Dendritic cell treated with granulocyte-macrophage colony-stimulating factor and Interleukin-4, amounts not matched to agents 40 ng/mL and 50 ng/mL, for 4 days (primary cell): ENCODE results near the gene TCTN3.
"Not testable (repeated sequence)": the region's sequence is repeated elsewhere in the genome, so short reads cannot be mapped to it uniquely, and the experiment has no call there.

Source experiments
- H3K27ac Mint-ChIP-seq: one replicate; pipeline ENCODE4 v1.8.0; 2022; ENCODE audit warnings: mild to moderate bottlenecking, mixed read lengths
- H3K27me3 Mint-ChIP-seq: one replicate; pipeline ENCODE4 v1.8.0; 2022; ENCODE audit warnings: mild to moderate bottlenecking, mixed read lengths
- H3K36me3 Mint-ChIP-seq: one replicate; pipeline ENCODE4 v1.8.0; 2022; ENCODE audit warnings: low read depth, mixed read lengths
- H3K4me1 Mint-ChIP-seq: one replicate; pipeline ENCODE4 v1.8.0; 2022; ENCODE audit warnings: low read depth, mixed read lengths
- H3K4me3 Mint-ChIP-seq: one replicate; pipeline ENCODE4 v1.8.0; 2022; ENCODE audit warnings: mild to moderate bottlenecking, moderate library complexity, mixed read lengths
- H3K9me3 Mint-ChIP-seq: one replicate; pipeline ENCODE4 v1.8.0; 2022; ENCODE audit warnings: mixed read lengths
- intact Hi-C: fragments of 100-400 bp; cut with micrococcal nuclease; formaldehyde crosslinking; loops from one replicate; pipeline ENCODE4 v1.15.0; 2022

TCTN3 gene

GRCh38 chr10:95693668-95694534, at the start of gene TCTN3:
Gene TCTN3, minus strand, starts transcription at chr10:95693927. Its CDS starts 28 bp downstream, at chr10:95693899.
- no peaks in the 10 kb centered on the region for H3K27me3 Mint-ChIP-seq
- peaks cover 48% of the 10 kb centered on the region for H3K36me3 Mint-ChIP-seq
- peak within 1 kb of the TSS; percentile 95 for H3K4me3 Mint-ChIP-seq
- H3K4me1 Mint-ChIP-seq, result peaks cover 65% of the 10 kb centered on the region
- intact Hi-C loops, result loop anchor here (1.0 kb wide), 3 partner anchors 64 to 171 kb away; no protein-coding TSS in a partner anchor
- peak within 1 kb of the TSS; percentile 87 for H3K27ac Mint-ChIP-seq
- peaks cover 4% of the 10 kb centered on the region for H3K9me3 Mint-ChIP-seq

GRCh38 chr10:95742962-95743535, 49.3 kb upstream of the TCTN3 start:
- intact Hi-C loops, result no loop called here
- peaks cover 16% of the 10 kb centered on the region for H3K9me3 Mint-ChIP-seq
- H3K27ac Mint-ChIP-seq, result no peak overlapping the region
- peaks cover 31% of the 10 kb centered on the region for H3K4me1 Mint-ChIP-seq
- H3K27me3 Mint-ChIP-seq, result no peaks in the 10 kb centered on the region
- H3K4me3 Mint-ChIP-seq, result no peak overlapping the region
- peaks cover 7% of the 10 kb centered on the region for H3K36me3 Mint-ChIP-seq

GRCh38 chr10:95742485-95742884, 48.8 kb upstream of the TCTN3 start:
- H3K4me1 Mint-ChIP-seq, result peaks cover 31% of the 10 kb centered on the region
- intact Hi-C loops, result no loop called here
- H3K27me3 Mint-ChIP-seq, result no peaks in the 10 kb centered on the region
- peak overlapping the region; percentile 77 for H3K27ac Mint-ChIP-seq
- H3K9me3 Mint-ChIP-seq, result peaks cover 16% of the 10 kb centered on the region
- H3K36me3 Mint-ChIP-seq, result peaks cover 7% of the 10 kb centered on the region
- H3K4me3 Mint-ChIP-seq, result no peak overlapping the region

GRCh38 chr10:95741807-95742467, 48.2 kb upstream of the TCTN3 start:
- Mint-ChIP-seq H3K36me3 (peaks cover 7% of the 10 kb centered on the region), H3K4me3 (no peak overlapping the region), H3K27me3 (no peaks in the 10 kb centered on the region), H3K4me1 (peaks cover 31% of the 10 kb centered on the region), H3K9me3 (peaks cover 16% of the 10 kb centered on the region), H3K27ac (peak overlapping the region; percentile 77)
- intact Hi-C loops, result no loop called here

- Mint-ChIP-seq H3K27me3 (no peaks in the 10 kb centered on the region), H3K27ac (no peak overlapping the region), H3K9me3 (peaks cover 5% of the 10 kb centered on the region), H3K4me3 (no peak overlapping the region), H3K36me3 (no peaks in the 10 kb centered on the region), H3K4me1 (peaks cover 21% of the 10 kb centered on the region)
- intact Hi-C loops, result no loop called here
These were observed 45.3 kb upstream of the TCTN3 start for GRCh38 chr10:95739056-95739455.

GRCh38 chr10:95732907-95733306, 39.2 kb upstream of the TCTN3 start:
- H3K9me3 Mint-ChIP-seq, result peaks cover 25% of the 10 kb centered on the region
- H3K27me3 Mint-ChIP-seq, H3K4me3 Mint-ChIP-seq, H3K27ac Mint-ChIP-seq: not testable (repeated sequence)
- intact Hi-C loops, result loop anchor here (5.0 kb wide), 1 partner anchor 34 kb away; no protein-coding TSS in a partner anchor
- H3K4me1 Mint-ChIP-seq, result peaks cover 25% of the 10 kb centered on the region
- peaks cover 16% of the 10 kb centered on the region for H3K36me3 Mint-ChIP-seq

GRCh38 chr10:95730233-95730632, 36.5 kb upstream of the TCTN3 start:
- H3K9me3 Mint-ChIP-seq, result peaks cover 25% of the 10 kb centered on the region
- intact Hi-C loops, result loop anchor here (5.0 kb wide), 1 partner anchor 37 kb away; no protein-coding TSS in a partner anchor
- H3K27me3 Mint-ChIP-seq, result no peaks in the 10 kb centered on the region
- H3K4me3 Mint-ChIP-seq, result peak overlapping the region; percentile 24
- peaks cover 25% of the 10 kb centered on the region for H3K4me1 Mint-ChIP-seq
- H3K27ac Mint-ChIP-seq, result peak overlapping the region; percentile 85
- H3K36me3 Mint-ChIP-seq, result peaks cover 16% of the 10 kb centered on the region

GRCh38 chr10:95729323-95730055, 35.8 kb upstream of the TCTN3 start:
- intact Hi-C loops, result loop anchor here (5.0 kb wide), 1 partner anchor 38 kb away; no protein-coding TSS in a partner anchor
- no peaks in the 10 kb centered on the region for H3K27me3 Mint-ChIP-seq
- H3K27ac Mint-ChIP-seq, result peak overlapping the region; percentile 85
- peaks cover 18% of the 10 kb centered on the region for H3K36me3 Mint-ChIP-seq
- H3K9me3 Mint-ChIP-seq, result peaks cover 30% of the 10 kb centered on the region
- H3K4me3 Mint-ChIP-seq, result no peak overlapping the region
- peaks cover 25% of the 10 kb centered on the region for H3K4me1 Mint-ChIP-seq

- peaks cover 20% of the 10 kb centered on the region for H3K36me3 Mint-ChIP-seq
- H3K4me3 Mint-ChIP-seq, result no peak overlapping the region
- no peaks in the 10 kb centered on the region for H3K27me3 Mint-ChIP-seq
- no peak overlapping the region for H3K27ac Mint-ChIP-seq
- peaks cover 25% of the 10 kb centered on the region for H3K9me3 Mint-ChIP-seq
- H3K4me1 Mint-ChIP-seq, result peaks cover 27% of the 10 kb centered on the region
- intact Hi-C loops, result no loop called here
These were observed 34.8 kb upstream of the TCTN3 start for GRCh38 chr10:95728526-95728925.

GRCh38 chr10:95722496-95722895, 28.8 kb upstream of the TCTN3 start:
- H3K4me1 Mint-ChIP-seq, result peaks cover 14% of the 10 kb centered on the region
- H3K4me3 Mint-ChIP-seq, intact Hi-C loops, H3K27ac Mint-ChIP-seq, H3K27me3 Mint-ChIP-seq, H3K36me3 Mint-ChIP-seq, H3K9me3 Mint-ChIP-seq: not testable (repeated sequence)

GRCh38 chr10:95720745-95721144, 27.0 kb upstream of the TCTN3 start:
- H3K27me3 Mint-ChIP-seq, H3K9me3 Mint-ChIP-seq, H3K4me3 Mint-ChIP-seq, H3K27ac Mint-ChIP-seq, intact Hi-C loops, H3K36me3 Mint-ChIP-seq: not testable (repeated sequence)
- peaks cover 28% of the 10 kb centered on the region for H3K4me1 Mint-ChIP-seq

- H3K4me1 Mint-ChIP-seq, result peaks cover 25% of the 10 kb centered on the region
- no peaks in the 10 kb centered on the region for H3K36me3 Mint-ChIP-seq
- no peak overlapping the region for H3K27ac Mint-ChIP-seq
- H3K27me3 Mint-ChIP-seq, result no peaks in the 10 kb centered on the region
- H3K4me3 Mint-ChIP-seq, result no peak overlapping the region
- H3K9me3 Mint-ChIP-seq, result no peaks in the 10 kb centered on the region
- intact Hi-C loops, result no loop called here
These were observed 23.1 kb upstream of the TCTN3 start for GRCh38 chr10:95716866-95717265.

- H3K36me3 Mint-ChIP-seq, result no peaks in the 10 kb centered on the region
- H3K4me1 Mint-ChIP-seq, result peaks cover 29% of the 10 kb centered on the region
- intact Hi-C loops, result no loop called here
- no peak overlapping the region for H3K27ac Mint-ChIP-seq
- no peaks in the 10 kb centered on the region for H3K9me3 Mint-ChIP-seq
- H3K27me3 Mint-ChIP-seq, result no peaks in the 10 kb centered on the region
- H3K4me3 Mint-ChIP-seq, result no peak overlapping the region
These were observed 22.7 kb upstream of the TCTN3 start for GRCh38 chr10:95716466-95716865.
